Measurements from ENCODE around the gene TSR3.

GRCh38 chr16:1305823-1306222, 45.9 kb downstream of the TSR3 start:
- TF ChIP-seq TAF1 (IDR thresholded peaks at IDR 0.05; ENCODE audit: borderline replicate concordance, insufficient read depth, low read length) = no peak
- no peak for TF ChIP-seq POLR2AphosphoS5 (IDR thresholded peaks at IDR 0.05; ENCODE audit: low read depth, low read length)
- TF ChIP-seq FOXP2 (optimal IDR thresholded peaks at IDR 0.05; ENCODE audit: borderline replicate concordance, extremely low read depth, extremely low read length, insufficient read depth) = no peak
- TF ChIP-seq REST (IDR thresholded peaks at IDR 0.05; ENCODE audit: insufficient read depth in 1 of 2, low read depth in 2 of 2, low read length in 2 of 2) = no peak
- TF ChIP-seq SIN3A (IDR thresholded peaks at IDR 0.05; ENCODE audit: borderline replicate concordance, insufficient read depth, low read length) = no peak
